WTC11 (cell line): Measurements from ENCODE around the gene ACADVL. TPM values are rescaled to one million over a fixed set of nuclear protein-coding genes. Genes with fewer than 3 reads are reported as not detected.
A peak's percentile ranks its signal among the peaks of the same experiment; 100 is the strongest.

Source experiments
- ATAC-seq: fragments of 200-7000 bp; cut with Tn5 transposase; 2 replicates; pipeline ENCODE4 v1.10.0; 2021; ENCODE audit warnings: mild to moderate bottlenecking, moderate library complexity
- CTCF ChIA-PET: fragments of 300-600 bp; sonication (Branson Sonifier 250); formaldehyde crosslinking; loops from one replicate; lab custom pipeline; 2021; ENCODE audit warnings: antibody characterized with exemption; lab: Charles Lee
- POLR2A ChIA-PET: fragments of 350-600 bp; sonication (Branson Sonifier 250); formaldehyde crosslinking; loops from one replicate; lab custom pipeline; 2021; ENCODE audit warnings: antibody characterized with exemption; lab: Charles Lee
- DNase-seq: peaks from one replicate; pipeline ENCODE4 v3.0.0; 2021; ENCODE audit warnings: low spot score
- H3K27ac Mint-ChIP-seq: 2 replicates; pipeline ENCODE4 v1.8.0; 2021; ENCODE audit warnings: mixed read lengths
- H3K27me3 Mint-ChIP-seq: 2 replicates; pipeline ENCODE4 v1.8.0; 2021; ENCODE audit warnings: low read depth, mild to moderate bottlenecking, moderate library complexity, mixed read lengths
- H3K36me3 Mint-ChIP-seq: 2 replicates; pipeline ENCODE4 v1.8.0; 2021; ENCODE audit warnings: mixed read lengths
- H3K4me1 Mint-ChIP-seq: 2 replicates; pipeline ENCODE4 v1.8.0; 2022; ENCODE audit warnings: mixed read lengths
- H3K4me3 Mint-ChIP-seq: 2 replicates; pipeline ENCODE4 v1.8.0; 2021; ENCODE audit warnings: mild to moderate bottlenecking, moderate library complexity, mixed read lengths
- H3K9me3 Mint-ChIP-seq: 2 replicates; pipeline ENCODE4 v1.8.0; 2021; ENCODE audit warnings: mixed read lengths
- FOXK1 ChIP-seq: sonication (generic); formaldehyde crosslinking; IDR thresholded peaks from 2 replicates; pipeline ENCODE4 v1.8.0; 2022; ENCODE audit warnings: mild to moderate bottlenecking, moderate library complexity, missing genetic modification reagents
- GABPB1 ChIP-seq: sonication (generic); formaldehyde crosslinking; IDR thresholded peaks from 2 replicates; pipeline ENCODE4 v1.8.1; 2023; ENCODE audit warnings: mild to moderate bottlenecking, missing genetic modification reagents
- HMGA2 ChIP-seq: fragments of 250-450 bp; sonication (Bioruptor Pico); IDR thresholded peaks from 2 replicates; pipeline ENCODE4 v1.4.0; 2021; ENCODE audit warnings: mild to moderate bottlenecking, moderate library complexity
- IRF2 ChIP-seq: sonication (generic); formaldehyde crosslinking; IDR thresholded peaks from 2 replicates; pipeline ENCODE4 v1.8.0; 2022; ENCODE audit warnings: low read depth, missing genetic modification reagents, borderline replicate concordance
- JUN ChIP-seq: sonication (generic); formaldehyde crosslinking; IDR thresholded peaks from 2 replicates; pipeline ENCODE4 v1.8.0; 2023; ENCODE audit warnings: mild to moderate bottlenecking, missing genetic modification reagents
- NFATC4 ChIP-seq: fragments of 250-450 bp; sonication (Bioruptor Pico); IDR thresholded peaks from 2 replicates; pipeline ENCODE4 v1.9.0; 2021; ENCODE audit warnings: mild to moderate bottlenecking
- TEAD4 ChIP-seq: sonication (generic); formaldehyde crosslinking; IDR thresholded peaks from 2 replicates; pipeline ENCODE4 v1.8.0; 2022; ENCODE audit warnings: mild to moderate bottlenecking, missing genetic modification reagents
- total RNA-seq: library from RNA; stranded (reverse); gene quantifications from 3 replicates; pipeline ENCODE4 v1.2.3, GENCODE V29; 2021
- TF ChIP-seq, protein P1 (sequence below): sonication (generic); formaldehyde crosslinking; IDR thresholded peaks from 2 replicates; pipeline ENCODE4 v1.8.0; 2022; ENCODE audit warnings: mild to moderate bottlenecking, missing genetic modification reagents
- TF ChIP-seq, protein P2 (sequence below): sonication (generic); formaldehyde crosslinking; IDR thresholded peaks from 2 replicates; pipeline ENCODE4 v1.8.1; 2023; ENCODE audit warnings: mild to moderate bottlenecking, missing genetic modification reagents, moderate library complexity
- TF ChIP-seq, protein P3 (sequence below): sonication (generic); formaldehyde crosslinking; IDR thresholded peaks from 2 replicates; pipeline ENCODE4 v1.8.0; 2023; ENCODE audit warnings: missing genetic modification reagents
- TF ChIP-seq, protein P4 (sequence below): fragments of 250-450 bp; sonication (Bioruptor Pico); IDR thresholded peaks from 2 replicates; pipeline ENCODE4 v1.9.0; 2021; ENCODE audit warnings: mild to moderate bottlenecking
- TF ChIP-seq, protein P5 (sequence below): fragments of 250-450 bp; sonication (Bioruptor Pico); IDR thresholded peaks from 2 replicates; pipeline ENCODE4 v2.1.2; 2022; ENCODE audit warnings: mild to moderate bottlenecking, moderate library complexity

ACADVL gene
- total RNA-seq, 1 experiment from 2014 or later, result 236 TPM

DNA sequence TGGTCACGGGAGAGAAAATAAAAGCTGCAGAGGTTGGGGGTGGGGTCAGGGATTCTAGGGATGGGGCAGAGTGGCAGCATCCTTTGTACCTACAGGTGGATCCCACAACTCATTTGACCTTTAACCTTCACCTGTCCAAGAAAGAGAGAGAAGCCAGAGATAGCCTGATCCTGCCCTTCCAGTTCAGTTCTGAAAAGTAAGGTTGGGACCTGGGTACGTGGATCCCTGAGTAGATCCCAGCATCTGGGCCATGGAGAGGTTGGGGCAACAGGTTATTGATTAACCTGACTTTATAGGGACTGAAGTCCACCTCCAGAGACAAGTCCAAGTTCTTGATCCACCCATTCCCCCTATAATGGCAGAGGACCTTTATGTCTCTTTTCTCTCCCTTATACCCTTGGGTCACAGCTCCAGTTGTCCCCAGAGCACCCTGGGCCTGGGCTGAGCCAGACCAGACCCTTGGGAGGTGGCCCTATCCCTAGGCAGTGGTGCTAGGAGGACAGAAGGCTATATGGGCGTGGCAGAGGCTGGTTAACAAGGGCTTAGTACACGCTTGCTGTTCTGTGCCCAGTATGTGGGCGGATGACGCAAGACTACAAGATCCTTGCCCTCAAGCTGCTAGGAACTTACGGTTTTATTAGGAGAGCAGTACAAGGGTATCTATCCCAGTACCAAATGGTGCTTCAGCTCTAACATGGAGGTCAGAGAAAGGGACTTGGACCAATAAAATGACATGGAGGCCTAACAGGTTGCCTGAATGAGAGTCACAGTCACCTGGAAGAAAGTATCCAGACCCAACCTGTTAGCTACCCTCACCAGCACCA lies 39.2 kb downstream of the ACADVL start:
- DNase-seq, result no peak
- H3K27ac Mint-ChIP-seq, result peak overlapping the region; percentile 70
- no peak for TF ChIP-seq IRF2 (CRISPR knock-in tag)
- TF ChIP-seq, protein P1, sequence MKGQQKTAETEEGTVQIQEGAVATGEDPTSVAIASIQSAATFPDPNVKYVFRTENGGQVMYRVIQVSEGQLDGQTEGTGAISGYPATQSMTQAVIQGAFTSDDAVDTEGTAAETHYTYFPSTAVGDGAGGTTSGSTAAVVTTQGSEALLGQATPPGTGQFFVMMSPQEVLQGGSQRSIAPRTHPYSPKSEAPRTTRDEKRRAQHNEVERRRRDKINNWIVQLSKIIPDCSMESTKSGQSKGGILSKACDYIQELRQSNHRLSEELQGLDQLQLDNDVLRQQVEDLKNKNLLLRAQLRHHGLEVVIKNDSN (CRISPR knock-in tag), result no peak
- TF ChIP-seq, protein P2, sequence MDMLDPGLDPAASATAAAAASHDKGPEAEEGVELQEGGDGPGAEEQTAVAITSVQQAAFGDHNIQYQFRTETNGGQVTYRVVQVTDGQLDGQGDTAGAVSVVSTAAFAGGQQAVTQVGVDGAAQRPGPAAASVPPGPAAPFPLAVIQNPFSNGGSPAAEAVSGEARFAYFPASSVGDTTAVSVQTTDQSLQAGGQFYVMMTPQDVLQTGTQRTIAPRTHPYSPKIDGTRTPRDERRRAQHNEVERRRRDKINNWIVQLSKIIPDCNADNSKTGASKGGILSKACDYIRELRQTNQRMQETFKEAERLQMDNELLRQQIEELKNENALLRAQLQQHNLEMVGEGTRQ (CRISPR knock-in tag), result no peak
- peak; percentile 99 for TF ChIP-seq GABPB1 (CRISPR knock-in tag)
- TF ChIP-seq JUN (CRISPR knock-in tag), result no peak
- TF ChIP-seq, protein P3, sequence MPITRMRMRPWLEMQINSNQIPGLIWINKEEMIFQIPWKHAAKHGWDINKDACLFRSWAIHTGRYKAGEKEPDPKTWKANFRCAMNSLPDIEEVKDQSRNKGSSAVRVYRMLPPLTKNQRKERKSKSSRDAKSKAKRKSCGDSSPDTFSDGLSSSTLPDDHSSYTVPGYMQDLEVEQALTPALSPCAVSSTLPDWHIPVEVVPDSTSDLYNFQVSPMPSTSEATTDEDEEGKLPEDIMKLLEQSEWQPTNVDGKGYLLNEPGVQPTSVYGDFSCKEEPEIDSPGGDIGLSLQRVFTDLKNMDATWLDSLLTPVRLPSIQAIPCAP (CRISPR knock-in tag), result 0 out of 2 replicates have a peak, but pooled peaks have one; percentile 29
- TF ChIP-seq FOXK1 (CRISPR knock-in tag), result no peak
- TF ChIP-seq HMGA2 (CRISPR knock-in tag), result no peak
- TF ChIP-seq, all 79 proteins: peak for 2
- Mint-ChIP-seq H3K27me3 (no peaks in the 10 kb centered on the region), H3K4me3 (peak overlapping the region; percentile 34), H3K36me3 (peaks cover 29% of the 10 kb centered on the region), H3K4me1 (peaks cover 8% of the 10 kb centered on the region), H3K9me3 (no peaks in the 10 kb centered on the region)
- CTCF ChIA-PET, result interaction anchor here (1.2 kb wide), 1 partner anchor 38 kb away, joined by 3 read pairs; no protein-coding TSS in a partner anchor
- POLR2A ChIA-PET, result interaction anchor here (0.7 kb wide), 1 partner anchor 35 kb away, joined by 3 read pairs; no protein-coding TSS in a partner anchor
- no peak for ATAC-seq

DNA sequence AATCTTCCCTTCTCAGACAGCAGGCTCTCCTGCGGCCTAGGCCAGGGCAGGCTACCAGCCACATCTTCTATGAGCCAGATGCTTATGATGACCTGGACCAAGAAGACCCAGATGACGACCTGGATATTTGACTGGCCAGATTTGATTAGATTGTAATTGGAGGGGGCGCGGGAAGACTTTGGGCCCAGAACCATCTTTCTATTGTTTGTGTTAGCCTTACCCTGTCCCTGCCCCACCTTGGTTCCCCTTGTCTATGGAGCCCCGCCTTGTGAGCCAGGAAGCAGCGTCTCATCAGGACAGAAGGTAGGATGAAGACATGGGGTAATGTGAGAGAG lies 39.8 kb downstream of the ACADVL start:
- H3K27me3 Mint-ChIP-seq, result no peaks in the 10 kb centered on the region
- H3K9me3 Mint-ChIP-seq, result no peaks in the 10 kb centered on the region
- peaks cover 23% of the 10 kb centered on the region for H3K36me3 Mint-ChIP-seq
- peaks cover 14% of the 10 kb centered on the region for H3K4me1 Mint-ChIP-seq
- CTCF ChIA-PET, result interaction anchor here (1.2 kb wide), 1 partner anchor 20 kb away, joined by 4 read pairs; no protein-coding TSS in a partner anchor
- peak overlapping the region; percentile 70 for H3K27ac Mint-ChIP-seq
- TF ChIP-seq, protein P4, sequence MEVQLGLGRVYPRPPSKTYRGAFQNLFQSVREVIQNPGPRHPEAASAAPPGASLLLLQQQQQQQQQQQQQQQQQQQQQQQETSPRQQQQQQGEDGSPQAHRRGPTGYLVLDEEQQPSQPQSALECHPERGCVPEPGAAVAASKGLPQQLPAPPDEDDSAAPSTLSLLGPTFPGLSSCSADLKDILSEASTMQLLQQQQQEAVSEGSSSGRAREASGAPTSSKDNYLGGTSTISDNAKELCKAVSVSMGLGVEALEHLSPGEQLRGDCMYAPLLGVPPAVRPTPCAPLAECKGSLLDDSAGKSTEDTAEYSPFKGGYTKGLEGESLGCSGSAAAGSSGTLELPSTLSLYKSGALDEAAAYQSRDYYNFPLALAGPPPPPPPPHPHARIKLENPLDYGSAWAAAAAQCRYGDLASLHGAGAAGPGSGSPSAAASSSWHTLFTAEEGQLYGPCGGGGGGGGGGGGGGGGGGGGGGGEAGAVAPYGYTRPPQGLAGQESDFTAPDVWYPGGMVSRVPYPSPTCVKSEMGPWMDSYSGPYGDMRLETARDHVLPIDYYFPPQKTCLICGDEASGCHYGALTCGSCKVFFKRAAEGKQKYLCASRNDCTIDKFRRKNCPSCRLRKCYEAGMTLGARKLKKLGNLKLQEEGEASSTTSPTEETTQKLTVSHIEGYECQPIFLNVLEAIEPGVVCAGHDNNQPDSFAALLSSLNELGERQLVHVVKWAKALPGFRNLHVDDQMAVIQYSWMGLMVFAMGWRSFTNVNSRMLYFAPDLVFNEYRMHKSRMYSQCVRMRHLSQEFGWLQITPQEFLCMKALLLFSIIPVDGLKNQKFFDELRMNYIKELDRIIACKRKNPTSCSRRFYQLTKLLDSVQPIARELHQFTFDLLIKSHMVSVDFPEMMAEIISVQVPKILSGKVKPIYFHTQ (CRISPR knock-in tag), result 0 out of 2 replicates have a peak, but pooled peaks have one; percentile 29
- TF ChIP-seq, protein P5, sequence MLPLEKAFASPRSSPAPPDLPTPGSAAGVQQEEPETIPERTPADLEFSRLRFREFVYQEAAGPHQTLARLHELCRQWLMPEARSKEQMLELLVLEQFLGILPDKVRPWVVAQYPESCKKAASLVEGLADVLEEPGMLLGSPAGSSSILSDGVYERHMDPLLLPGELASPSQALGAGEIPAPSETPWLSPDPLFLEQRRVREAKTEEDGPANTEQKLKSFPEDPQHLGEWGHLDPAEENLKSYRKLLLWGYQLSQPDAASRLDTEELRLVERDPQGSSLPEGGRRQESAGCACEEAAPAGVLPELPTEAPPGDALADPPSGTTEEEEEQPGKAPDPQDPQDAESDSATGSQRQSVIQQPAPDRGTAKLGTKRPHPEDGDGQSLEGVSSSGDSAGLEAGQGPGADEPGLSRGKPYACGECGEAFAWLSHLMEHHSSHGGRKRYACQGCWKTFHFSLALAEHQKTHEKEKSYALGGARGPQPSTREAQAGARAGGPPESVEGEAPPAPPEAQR (CRISPR knock-in tag), result no peak
- POLR2A ChIA-PET, result interaction anchor here (0.7 to 1.2 kb wide), 3 partner anchors 21 to 39 kb away, joined by 3 to 9 read pairs (median 3); partner anchors contain the start of genes ACADVL and DLG4
- no peak for DNase-seq
- no peak for ATAC-seq
- H3K4me3 Mint-ChIP-seq, result peak overlapping the region; percentile 34

DNA sequence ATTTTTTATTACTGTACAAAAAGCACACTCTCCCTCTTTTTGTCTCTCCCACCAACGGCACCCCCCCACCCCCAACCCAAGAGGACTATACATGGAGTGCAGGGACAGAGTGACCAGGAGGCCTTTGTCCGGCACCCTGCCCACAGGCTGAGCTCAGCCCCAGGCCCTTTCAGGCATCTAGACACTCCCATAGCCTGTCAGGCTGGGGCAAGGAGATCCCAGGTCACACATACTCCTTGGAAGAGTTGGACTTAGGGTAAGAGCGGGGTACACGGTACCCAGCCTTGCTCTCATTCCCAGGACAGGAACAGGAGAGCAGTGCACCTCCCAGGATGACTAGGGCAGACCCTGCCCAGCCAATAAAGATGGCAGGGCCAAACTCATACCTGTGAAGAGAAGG lies 40.4 kb downstream of the ACADVL start:
- Mint-ChIP-seq H3K36me3 (peaks cover 19% of the 10 kb centered on the region), H3K4me1 (peaks cover 17% of the 10 kb centered on the region), H3K9me3 (no peaks in the 10 kb centered on the region), H3K4me3 (peak overlapping the region; percentile 78), H3K27me3 (no peaks in the 10 kb centered on the region), H3K27ac (peak overlapping the region; percentile 91)
- DNase-seq (no peak), ATAC-seq (no peak)
- ChIA-PET POLR2A (interaction anchor here (0.7 to 1.2 kb wide), 3 partner anchors 20 to 40 kb away, joined by 3 to 9 read pairs (median 3); partner anchors contain the start of genes ACADVL and DLG4), CTCF (interaction anchor here (1.2 kb wide), 2 partner anchors 20 to 36 kb away, joined by 4 read pairs; no protein-coding TSS in a partner anchor)
- TF ChIP-seq TEAD4 (CRISPR knock-in tag), result no peak
- TF ChIP-seq NFATC4, result peak; percentile 33; the same call in 1 of the 2 replicates
